ENCODE results near the gene OSBP2.

The OSBP2 gene

DNA sequence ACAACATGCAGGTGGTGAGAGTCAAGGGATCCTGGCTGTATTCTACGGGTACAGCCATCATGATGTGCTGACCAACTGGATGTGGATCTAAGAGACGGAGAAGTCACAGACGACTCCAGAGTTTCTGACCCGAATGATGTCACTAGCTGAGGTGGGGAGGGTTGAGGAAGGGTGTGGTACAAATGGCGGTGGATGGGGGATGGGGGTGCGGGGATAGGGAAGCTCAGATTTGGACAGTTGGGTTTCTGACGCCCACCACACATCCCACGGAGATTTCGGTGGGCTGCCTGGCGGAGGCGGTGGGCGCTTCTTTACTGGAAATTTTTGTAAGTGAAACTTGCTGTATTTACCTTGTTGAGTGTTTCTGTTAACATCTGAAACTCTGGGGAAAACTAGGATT is 126.7 kb downstream of the OSBP2 start:
- no peak for DNase-seq

DNA sequence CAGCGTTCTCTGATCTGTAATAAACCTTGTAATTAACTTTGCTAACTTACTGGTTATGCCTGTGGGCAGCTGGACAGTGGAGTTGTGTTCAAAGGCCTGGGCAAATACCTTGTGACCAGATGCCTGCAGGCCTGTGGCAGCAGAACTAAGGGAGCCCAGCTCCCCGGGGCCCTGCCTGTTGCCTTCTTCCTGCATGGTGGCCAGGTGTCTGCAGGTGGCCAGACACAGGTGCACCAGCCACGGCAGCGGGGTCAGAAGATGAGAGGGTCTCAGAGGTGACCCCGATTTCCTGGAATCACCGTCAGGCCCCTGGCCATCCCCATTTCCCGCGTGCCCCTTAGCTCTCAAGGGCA is 127.2 kb downstream of the OSBP2 start:
- DNase-seq = no peak

DNA sequence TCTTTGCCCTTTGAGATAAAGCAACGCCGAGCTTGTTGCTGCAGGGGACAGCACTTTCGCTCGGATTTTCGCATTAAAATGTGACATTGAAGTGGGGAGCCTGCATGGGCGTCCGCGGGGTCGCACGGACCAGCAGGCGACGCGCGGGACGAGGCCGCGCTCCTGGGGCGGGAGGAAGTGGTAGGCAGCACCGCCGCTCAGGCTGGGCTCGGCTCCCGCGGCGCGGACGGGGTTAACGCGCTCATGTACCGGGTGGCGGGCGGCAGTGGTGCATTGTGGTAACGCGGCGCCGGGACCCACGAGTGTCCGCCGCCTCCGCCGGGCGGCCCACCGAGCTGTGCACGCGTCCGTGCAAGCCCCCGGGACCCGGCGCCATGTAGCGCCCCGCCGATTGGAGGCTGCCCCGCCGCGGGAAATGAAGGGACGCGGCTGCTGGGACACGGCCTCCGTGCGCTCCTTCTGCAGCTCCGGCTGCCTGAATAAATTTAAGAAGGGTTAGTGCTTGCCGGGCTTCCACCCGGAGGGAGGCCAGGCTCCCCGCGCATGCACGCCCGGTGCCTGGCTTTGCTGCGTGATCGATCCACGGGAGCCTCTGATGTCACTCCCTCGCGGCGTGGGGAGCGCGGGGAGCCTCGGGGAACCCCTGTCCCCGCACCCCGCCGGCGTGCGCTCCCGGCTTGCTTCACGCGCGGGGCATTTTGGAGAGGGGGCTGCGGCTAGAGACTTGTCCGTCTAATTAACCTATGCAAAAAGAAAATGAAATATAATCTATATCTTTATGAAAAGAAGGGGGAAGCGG is 127.7 kb downstream of the OSBP2 start:
- no peak for DNase-seq

DNA sequence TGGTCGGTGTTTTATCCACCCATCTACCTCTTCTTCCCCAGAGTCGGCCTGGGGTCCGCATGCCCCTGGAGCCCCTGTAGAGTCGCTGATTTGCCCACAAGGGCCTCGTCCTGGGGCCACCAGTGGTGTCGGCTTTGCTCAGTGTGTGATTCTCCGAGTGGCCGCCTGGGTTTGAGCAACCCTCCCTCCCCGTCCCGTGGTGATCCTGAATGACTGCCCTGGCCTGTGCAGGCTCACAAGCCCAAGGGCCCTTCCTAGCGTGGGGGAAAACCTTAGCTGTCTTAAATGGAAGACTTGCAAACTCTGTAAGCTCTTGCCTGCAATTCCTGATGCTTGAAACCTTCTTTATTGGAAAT is 128.3 kb downstream of the OSBP2 start:
- DNase-seq = no peak

DNA sequence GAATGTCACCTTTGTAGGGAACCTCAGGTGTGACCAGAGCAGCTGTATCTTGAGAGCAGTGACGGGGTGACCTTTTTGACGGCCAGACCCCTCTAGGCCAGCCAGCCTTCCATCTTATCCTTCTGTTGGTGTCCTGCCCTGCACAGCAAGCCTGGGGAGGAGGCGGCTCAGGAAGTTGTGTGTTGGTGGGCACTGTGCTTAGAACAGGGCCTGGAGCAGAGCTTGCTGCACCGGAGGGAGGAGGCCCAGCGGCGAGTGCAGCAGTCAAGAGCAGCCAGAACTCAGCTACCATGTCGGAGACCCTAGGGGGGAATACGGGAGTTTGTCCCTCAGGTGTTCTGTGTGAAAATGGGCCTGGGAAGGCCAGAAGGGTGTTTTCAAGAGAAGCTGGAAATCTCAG is 129.4 kb downstream of the OSBP2 start:
- DNase-seq = no peak

DNA sequence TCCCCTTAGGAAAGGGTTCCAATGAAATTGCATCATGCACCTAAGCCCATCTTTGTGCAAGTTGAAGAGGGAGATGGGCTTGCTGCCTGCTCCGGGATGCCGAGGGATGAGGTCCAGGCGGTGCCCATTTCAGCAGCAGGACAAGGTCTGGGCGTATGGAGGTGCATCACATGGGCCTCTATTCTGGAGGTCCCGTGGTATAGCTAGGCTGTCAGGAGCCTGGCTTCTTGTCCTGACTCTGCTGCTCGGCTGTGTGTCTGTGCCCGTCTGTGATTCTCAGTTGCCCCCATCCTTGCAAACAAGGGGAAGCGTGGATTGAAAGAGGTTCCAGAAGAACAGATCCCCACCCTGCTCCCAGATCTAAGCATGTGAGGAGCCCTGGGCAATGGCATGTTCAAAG is 130.0 kb downstream of the OSBP2 start:
- DNase-seq = no peak

DNA sequence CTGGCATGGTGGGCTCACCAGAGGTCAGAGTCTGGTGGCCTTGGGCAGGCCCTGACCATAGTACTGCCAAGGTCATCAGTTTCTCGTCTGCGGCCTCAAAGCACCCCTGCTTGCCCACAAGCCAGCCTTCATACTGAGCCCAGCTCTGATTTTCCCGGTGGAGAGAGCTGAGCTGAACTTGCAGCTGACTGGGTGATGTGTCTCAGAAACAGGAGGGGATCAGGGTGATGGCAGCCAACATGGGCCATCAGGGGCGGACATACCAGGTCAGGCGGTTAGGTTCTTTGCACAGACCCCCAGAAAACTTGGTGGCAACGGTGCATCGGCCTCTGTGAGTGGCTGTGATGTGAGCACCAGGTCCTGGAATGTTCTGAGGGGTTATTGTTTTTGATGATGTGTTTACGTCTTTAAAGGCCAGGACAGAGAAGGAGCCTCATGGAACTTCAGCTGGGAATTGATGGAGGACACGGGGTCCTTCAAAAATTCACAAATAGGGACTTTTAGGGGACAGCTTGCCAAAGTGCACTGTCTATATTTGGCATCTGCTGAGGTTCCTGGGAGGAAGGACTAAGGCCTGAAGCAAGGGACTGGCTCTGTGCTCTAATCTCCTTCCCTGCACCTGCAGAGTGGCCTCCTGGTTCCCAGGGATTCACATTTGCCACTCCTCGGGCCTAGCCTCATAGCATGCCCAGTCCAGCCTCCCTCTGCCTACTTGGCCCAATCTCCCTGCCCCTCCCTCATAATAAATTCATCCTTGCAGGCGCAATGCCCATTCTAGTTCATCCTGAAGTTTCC is 131.2 kb downstream of the OSBP2 start:
- DNase-seq = no peak

DNA sequence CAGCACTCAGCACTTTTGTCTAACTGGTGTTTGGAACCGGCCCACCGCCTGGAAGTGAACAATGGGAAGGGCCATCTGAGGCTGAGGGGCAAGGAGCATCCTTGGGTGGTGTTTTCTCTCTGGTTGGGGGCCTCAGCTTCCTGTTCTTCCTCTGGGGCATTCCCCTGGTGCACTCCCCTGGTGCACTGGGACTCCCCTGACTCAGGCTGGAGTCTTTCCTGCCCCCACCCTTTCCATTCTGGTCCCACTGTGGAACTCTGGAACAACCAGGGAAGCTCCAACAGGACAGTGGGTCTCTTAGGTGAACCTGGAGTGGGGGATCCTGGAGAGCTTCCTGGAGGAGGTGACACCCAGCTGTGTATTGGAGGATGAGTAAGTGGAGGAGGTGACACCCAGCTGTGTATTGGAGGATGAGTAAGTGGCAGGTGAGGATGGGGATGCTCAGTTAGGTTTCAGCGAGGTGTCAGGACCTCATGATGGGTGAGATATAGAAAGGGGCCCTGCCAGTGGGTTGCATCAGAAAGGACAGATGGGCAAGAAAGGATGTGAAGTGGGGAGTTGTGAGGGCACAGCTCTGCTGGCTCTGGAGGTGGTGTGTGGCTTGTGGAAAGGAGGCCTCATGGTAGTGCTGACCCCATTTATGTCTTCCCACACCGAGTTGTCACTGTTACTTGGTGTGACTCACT is 132.1 kb downstream of the OSBP2 start:
- DNase-seq = no peak

DNA sequence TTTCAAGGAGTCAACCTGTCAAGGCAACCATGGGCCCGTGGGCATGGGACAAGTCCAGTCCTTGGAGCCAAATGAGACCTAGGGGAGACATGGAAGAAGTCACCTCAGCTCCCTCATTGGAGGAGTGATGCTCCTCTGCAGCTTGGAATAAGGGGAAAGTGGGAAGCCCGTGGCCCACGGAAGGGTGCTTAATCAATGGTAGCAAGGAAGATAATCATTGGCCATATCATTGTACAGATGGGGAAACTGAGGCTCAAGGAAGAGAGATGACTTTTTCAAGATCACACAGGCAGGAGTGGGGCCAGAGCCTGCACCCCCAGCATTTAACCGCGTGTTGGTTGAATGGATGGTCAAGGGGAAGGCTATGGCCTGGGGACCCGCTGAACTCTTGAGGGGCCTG is 133.0 kb downstream of the OSBP2 start:
- no peak for DNase-seq

DNA sequence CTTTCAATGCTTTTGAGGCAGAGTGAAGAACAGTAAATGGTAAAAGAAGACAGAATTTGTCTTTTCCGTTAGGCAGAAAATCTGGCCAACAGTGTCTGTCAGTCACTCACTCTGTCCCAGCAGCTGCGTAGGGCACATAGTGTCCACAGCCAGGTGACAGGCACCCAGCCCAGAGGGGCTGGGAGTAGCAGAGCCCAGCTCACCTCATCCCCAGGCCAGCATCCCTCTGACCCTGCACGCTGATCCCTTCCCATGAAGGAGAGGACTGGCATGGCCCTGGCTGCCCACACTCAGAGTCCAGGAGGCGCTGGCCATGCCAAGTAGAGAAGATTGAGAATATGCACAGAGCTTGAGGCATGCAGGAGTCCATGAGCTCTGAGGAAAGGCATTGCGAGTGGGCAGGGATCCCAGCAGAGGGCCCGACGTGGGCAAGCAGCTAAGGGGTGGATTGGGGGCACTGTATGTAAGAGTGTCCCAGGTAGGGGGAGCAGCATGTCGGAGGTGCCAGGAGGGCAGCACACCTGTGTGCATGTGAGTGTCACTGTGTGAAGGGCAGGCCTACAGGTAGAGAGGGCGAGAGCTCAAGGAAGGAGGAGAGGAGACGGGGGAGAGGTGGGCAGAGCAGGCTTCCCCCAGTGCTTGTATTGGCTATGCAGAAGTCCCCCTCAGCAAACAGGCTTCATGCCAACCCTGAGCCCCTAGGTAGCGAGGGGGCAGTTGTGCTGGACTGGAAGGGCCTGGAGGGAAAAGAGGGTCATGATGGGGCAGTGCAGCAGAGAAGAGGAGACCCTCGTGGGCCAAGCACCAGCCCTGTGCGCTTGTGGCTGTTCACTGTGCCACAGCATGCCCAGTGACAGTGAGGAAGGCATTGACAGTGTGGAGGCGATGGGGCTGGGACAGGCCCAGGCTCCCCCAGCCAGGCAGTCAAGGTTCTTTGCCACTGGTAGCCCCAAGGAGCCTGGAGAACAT is 133.8 kb downstream of the OSBP2 start:
- no peak for DNase-seq

DNA sequence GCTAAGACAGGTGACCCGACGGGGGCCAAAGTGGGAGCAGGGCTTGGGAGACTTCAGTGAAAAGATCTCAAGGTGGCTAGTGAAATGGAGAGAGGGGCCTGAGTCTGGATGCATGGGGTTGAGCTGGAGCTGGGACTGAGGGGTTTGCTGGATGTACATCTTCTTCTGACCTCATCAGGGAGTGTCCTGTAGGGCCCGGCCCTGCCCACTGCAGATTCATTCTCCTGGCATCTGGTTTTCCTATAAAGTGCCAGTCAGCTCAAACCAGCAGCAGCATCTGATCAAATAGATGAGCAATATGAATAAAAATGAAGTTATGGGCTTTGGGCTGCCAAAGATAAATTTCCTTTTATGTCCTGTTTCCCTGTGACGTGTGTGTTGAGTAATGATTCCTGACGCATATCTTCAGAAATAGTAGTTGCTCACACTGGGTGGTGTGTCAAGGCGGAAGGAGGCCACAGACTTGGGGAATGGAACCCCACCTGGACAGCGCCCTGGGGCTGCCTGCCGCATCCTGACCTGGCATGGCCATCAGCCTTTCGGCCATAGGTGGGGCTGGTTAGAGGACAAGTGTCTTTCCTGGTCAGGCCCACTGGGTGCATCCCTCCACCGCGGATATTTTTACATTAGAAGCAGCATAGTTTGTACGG is 135.4 kb downstream of the OSBP2 start:
- DNase-seq = no peak

DNA sequence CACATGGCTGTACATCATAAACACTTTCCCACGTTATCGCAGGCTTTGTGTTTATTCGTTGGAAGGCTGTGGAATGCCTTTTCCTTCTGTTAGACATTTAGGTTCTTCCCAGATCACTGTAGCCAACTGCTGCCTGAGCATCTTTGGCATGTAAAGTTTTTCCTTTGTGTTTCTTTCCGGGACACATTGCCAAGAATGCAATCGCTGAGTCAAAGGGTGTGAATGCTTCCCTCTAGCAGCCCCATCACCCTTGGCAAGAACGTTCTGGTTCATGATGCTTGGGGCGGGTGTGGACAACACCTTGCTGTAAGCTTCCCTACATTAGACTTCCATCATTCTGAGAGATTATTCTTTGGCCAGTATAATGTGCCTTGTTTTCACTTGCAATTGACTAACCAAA is 136.2 kb downstream of the OSBP2 start:
- no peak for DNase-seq

DNA sequence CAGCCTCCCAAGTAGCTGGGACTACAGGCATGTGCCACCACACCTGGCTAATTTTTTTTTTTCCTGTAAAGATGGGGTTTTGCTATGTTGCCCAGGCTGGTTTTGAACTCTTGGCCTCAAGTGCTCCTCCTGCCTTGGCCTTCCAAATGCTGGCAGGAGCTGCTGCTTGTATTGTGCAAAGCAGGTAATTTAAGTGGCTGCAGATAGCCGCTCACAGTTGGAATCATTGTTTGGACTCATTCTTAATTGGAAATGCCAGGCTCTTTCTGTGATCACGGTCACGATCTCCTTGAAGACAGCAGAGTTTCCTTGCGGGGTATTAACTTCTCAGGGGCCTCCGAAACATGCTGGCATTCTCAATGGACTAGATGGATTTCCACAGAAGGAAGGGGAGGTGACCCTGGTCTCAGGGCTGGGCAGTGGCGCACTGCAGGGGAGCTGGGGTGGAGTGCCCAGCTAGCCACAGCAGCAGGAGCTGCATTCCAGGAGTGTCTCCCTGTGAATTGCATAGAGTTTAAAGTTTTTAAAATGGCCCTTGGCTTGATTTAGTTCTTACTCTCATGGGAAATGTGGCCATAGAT is 137.8 kb downstream of the OSBP2 start:
- DNase-seq = no peak

DNA sequence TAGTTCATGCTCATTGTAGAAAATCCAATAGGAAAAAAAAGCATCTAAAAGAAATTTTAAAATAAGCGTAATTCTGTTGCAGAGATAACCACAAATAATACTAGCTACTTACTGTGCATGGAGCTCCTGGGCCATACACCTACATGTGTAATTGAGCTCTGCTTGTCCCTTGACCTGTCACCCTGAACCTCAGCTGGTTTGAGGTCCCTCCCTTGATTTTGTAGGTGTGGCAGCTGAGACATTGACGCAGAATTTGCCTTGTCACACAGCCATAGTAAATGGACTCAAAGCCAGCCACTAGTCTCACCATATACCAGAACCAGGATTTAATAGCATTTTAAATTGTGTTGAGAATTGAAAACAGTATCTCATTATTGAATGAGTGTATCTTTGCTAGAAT is 138.6 kb downstream of the OSBP2 start:
- no peak for DNase-seq

DNA sequence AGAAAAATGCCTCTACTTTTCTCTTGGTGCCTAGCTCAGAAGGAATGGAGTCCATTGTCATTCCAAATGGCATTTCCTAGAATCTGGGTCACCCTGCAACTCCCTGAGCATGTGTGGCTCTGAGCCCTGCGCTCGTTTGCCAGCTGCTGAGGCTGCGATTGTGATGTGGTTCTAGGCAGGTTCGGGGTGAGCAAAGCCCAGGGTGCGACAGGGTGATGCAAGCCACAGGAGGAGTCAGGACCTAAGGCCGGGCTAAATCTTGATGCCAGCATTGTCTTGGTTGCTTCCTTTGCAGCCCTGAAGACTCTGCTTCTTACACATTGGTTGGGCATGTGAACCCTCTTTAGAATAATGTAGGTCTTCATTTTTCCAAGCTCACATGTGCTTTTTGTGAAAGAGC is 142.9 kb downstream of the OSBP2 start:
- DNase-seq = no peak

DNA sequence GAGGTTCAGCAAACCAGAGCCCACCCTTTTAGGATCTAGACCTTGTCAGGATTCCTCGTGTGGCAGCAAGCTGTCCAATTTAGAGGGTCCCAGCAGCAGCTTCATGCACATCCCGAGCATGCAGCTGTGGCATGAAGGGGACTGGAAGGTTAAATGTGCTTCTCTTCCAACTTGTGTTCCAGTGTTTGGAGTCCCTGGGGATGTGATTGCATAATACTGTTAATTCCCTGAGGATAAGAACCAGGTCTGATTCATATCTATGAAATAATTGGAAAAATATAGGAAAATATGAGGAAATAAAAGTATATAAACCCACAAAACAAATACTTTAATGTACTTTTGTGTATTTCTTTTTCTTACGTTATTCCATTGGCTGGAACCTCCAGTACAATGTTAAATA is 143.4 kb downstream of the OSBP2 start:
- DNase-seq = no peak

DNA sequence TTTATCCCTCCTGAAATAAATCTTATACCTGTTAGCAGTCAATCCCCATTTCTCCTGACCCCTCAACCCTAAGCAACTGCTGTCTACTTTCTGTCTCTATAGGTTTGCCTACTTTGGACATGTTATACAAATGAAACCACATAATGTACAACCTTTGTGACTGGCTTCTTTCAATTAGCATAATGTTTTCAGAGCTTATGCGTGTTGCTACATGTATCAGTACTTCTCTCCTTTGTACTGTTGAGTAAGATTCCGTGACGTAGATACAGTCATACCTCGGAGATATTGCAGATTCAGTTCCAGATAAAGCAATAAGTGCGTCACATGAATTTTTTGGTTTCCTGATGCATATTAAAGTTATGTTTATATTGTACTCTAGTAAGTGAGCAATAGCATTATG is 146.6 kb downstream of the OSBP2 start:
- no peak for DNase-seq

DNA sequence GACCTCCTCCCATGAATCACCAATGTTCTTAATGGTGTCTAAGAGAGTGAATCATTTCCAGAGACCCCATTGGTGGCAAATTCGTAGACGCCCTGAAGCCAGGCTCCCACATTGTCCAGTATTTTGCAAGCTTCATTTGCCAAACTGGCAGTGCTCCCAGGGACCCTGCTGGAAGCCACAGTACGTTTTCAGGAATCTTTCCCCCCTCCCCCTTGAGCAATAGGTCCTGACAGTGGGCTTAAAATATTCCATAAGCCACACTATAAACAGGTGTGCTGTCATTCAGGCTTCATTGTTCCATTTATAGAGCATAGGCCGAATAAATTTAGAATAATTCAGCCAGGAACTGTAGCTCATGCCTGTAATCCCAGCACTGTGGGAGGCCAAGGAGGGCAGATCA is 148.6 kb downstream of the OSBP2 start:
- DNase-seq = no peak

DNA sequence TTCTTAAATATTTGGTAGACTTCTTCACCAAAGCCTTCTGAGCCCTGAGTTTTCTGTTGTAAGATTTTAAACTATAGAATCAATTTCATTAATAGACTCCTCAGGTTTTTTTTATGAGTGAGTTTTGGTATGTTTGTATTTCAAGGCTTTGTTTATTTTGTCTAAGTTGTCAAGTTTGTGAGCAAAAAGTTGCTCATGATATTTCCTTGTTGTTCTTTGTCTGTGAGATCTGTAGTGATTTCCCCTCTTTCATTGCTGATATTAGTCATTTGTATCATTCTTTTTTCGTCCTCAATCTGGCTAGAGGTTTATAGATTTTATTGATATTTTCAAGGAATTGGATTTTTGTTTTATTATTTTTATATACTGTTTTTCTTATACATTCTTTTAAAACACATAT is 152.9 kb downstream of the OSBP2 start:
- DNase-seq = no peak

DNA sequence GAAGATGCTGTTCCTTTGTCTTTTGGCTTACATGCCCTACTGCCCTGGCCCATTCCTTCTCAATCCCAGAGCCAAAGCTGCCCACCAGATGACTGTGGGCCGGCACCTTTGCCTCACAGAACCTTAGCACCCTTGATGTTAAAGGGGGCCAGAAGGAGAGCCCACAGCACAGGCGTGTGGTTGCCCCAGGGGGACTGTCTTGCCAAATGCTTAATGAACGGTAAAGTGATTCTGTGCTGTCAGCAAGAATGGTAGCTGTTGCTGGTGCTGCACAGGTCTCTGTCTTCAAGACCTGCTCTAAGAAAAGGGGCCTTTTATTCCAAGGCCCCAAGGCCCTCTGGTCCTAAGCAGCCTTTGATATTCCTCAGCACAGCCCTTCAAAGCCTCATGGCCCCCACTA is 160.6 kb downstream of the OSBP2 start:
- DNase-seq = no peak

DNA sequence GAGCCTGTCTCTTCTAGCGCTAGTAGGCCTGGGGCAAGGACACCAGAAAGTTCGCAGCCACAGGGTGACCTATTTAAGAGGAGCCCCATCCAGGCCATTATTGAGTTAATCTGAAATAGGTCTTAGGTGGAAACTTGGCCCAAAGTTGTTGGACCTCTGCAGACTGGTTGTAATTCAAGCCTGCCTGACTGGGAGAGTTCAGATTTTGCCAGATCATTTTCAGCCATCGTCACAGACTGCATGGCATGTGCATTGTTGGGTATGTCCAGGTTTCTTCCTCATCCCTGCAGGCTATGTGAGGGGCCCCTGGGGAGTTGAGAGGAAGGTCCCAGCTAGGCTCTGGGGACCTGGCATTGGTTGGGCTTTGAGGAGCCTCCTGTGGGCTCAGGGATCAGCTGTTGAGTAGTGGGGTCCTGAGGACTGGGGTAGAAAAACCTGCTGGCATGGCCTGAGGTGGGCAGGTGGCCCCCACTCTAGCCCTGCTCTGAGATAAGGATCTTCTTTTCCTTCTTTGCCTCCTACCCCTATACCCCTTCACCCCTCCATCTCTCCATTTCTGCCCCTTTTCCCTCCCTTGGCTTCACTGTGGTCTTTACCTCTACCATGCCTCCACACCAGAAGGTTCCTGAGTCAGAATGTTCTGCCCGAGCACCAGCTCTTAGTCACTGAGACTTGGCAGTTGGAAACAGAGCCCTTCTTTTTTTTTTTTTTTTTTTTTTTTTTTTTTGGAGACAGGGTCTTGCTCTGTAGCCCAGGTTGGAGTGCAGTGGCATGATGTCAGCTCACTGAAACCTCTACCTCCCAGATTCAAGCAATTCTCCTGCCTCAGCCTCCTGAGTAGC is 161.2 kb downstream of the OSBP2 start:
- DNase-seq = no peak
